ENCODE measurements around the gene FBLN7.

FBLN7 gene

DNA sequence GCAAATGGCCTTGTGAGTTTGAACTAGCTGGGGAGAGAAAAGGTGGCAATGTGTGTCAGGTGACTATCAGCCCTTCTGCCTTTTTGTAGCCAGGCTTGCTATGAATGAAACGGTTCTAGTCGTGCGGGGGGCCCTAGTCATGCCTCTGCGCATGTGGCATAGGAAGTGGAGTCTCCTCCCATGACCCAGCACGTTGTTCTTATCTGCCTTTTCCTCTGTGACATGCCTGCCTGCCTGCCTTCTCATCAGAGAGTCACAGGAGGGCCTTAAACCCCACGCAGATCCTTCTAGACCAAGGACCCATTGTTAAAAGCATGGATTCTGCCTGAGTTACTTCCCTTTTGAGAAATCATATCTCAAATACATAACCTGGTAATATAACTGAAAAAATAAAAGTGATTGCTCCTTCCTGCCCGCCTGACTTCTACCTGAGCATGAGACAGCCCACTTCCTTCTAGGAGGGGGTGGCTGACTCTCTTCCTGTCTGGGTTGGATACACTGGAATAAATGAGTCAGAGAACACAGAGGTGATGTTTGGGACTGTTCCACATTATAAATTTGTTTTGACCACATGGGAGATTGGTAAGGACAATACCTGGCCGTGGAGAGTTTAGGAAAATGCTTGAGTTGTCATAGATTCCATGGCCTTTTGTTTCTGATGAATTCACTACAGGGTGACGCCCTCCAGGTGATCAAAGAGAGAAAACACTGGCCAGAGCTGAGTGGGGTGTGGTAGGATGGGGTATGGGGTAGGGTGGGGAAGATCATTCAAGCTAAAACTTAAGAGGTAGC lies 49.8 kb downstream of the FBLN7 start:
- H3K27ac ChIP-seq: no peak overlapping the region
- TF ChIP-seq ZFX (IDR thresholded peaks at IDR 0.05; ENCODE audit: borderline replicate concordance): no peak
- TF ChIP-seq, protein P1, sequence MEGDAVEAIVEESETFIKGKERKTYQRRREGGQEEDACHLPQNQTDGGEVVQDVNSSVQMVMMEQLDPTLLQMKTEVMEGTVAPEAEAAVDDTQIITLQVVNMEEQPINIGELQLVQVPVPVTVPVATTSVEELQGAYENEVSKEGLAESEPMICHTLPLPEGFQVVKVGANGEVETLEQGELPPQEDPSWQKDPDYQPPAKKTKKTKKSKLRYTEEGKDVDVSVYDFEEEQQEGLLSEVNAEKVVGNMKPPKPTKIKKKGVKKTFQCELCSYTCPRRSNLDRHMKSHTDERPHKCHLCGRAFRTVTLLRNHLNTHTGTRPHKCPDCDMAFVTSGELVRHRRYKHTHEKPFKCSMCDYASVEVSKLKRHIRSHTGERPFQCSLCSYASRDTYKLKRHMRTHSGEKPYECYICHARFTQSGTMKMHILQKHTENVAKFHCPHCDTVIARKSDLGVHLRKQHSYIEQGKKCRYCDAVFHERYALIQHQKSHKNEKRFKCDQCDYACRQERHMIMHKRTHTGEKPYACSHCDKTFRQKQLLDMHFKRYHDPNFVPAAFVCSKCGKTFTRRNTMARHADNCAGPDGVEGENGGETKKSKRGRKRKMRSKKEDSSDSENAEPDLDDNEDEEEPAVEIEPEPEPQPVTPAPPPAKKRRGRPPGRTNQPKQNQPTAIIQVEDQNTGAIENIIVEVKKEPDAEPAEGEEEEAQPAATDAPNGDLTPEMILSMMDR (IDR thresholded peaks at IDR 0.05): no peak

DNA sequence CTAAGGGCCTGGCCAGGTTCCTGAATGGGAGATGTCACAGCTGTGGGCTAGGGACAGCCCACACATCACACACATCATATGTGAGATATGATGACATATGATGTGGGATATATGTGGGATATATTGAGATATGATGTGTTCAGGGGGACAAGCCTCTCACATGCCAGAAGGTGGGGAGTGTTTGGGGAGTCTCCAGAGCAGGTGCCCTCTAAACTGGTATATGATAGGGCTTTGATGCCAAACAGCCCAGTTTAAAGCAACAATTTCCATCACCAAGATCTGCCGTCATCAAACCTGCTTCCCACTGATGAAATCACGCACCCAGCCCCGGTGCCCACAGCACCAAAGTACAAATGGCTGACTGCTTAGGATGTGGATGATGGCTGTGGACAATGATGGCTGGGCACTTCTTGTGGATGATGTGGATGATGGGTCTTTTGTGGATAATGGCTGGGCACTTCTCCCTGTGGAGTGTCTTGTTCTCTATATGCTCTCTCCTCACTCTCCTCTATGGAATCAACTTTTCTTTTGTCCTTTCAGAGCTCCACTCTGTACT lies 50.9 kb downstream of the FBLN7 start:
- H3K27ac ChIP-seq: no peak overlapping the region
- TF ChIP-seq, protein P1 (IDR thresholded peaks at IDR 0.05): no peak
- TF ChIP-seq ZFX (IDR thresholded peaks at IDR 0.05; ENCODE audit: borderline replicate concordance): no peak

DNA sequence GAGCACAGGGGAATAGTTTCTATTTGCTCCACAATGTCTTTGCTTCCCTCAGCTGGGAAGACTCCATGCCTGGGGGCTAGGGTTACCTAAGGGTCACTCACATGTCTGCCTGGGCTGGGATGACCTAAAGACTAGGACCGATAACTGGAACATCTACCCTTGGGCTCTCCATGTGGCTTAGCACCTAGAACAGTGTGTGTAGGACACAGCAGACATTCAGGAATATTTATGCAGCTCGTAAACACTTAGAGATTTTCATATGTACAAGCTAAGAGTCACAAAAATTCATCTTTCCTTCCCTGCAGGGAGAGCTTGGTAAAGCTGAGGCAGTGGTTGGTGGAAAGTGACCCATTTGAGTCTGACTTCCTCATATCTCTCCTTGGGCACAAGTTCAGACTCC lies 55.8 kb downstream of the FBLN7 start:
- TF ChIP-seq, protein P1 (IDR thresholded peaks at IDR 0.05): no peak
- TF ChIP-seq ZFX (IDR thresholded peaks at IDR 0.05; ENCODE audit: borderline replicate concordance): no peak
- H3K27ac ChIP-seq: no peak overlapping the region

DNA sequence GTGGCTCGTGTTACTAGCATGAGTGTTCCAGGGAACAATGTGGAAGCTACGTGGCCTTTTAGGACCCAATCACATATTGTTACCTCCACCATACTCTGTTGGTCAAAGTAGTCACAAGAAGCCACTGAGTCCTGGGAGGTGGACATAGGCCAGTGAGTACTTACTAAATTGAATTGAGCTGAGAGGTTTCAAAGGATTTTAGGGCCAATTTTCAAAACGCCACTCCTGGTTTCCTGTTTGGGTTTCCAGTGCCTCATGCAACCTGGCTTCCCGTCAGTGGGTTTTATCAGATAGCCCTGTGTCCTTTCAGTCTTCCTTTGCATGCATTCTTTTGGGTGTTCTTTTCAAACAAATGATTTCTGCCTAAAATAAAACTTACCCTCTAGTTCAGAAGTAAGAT lies 56.3 kb downstream of the FBLN7 start:
- H3K27ac ChIP-seq: no peak overlapping the region

DNA sequence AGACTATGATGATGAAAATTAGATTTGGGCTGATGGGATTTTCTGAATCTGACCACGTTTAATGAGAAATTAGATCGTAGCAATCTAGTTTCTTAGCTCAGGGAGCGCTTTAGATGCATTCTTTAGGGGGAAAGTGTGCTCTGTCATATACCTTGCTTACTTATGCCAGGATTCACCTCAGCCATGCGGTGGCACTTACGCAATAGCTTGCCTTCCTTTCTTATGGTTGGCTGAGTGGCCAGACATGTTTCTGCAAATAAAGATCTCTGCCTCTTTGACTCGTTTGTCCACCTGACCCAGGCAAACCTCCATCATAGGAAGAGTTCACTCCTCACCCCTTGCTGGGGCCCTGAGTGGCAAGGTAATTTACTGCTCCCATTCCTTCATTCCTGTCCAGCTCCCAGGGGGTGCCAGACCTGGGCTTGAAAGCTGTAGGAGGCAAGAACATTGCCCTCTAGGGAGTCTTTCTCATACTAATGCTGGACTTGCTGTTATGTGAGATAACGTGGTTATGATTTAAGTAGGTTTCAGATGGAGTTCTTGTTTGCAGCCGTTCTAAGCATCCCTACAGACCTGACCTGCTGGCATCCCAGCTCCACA lies 57.1 kb downstream of the FBLN7 start:
- no peak overlapping the region for H3K27ac ChIP-seq
- TF ChIP-seq, protein P1 (IDR thresholded peaks at IDR 0.05): no peak
- no peak for TF ChIP-seq ZFX (IDR thresholded peaks at IDR 0.05; ENCODE audit: borderline replicate concordance)

More for the DNA sequence above, 56.3 kb downstream of the FBLN7 start:
- no peak for TF ChIP-seq ZFX (IDR thresholded peaks at IDR 0.05; ENCODE audit: borderline replicate concordance)
- TF ChIP-seq, protein P1 (IDR thresholded peaks at IDR 0.05): no peak

DNA sequence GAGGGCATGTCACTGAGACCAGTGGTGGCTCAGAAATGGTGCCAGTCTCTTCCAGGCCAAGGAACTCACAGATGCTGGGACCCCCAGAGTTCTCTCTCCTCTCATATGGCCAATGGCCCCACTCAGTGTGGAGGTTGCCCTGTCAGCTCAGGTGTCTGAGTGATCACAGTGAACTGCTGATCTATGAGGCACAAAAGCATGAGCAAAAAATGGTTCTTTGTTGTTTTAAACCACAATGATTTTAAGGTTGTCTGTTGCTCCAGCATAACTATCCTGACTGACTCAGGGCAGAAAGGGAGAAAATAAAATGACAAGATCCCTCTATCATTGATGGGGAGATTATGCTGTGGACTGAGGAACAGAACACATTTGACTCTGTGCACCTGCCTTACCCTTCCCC lies 57.8 kb downstream of the FBLN7 start:
- H3K27ac ChIP-seq: no peak overlapping the region
- TF ChIP-seq ZFX (IDR thresholded peaks at IDR 0.05; ENCODE audit: borderline replicate concordance): no peak
- TF ChIP-seq, protein P1 (IDR thresholded peaks at IDR 0.05): no peak

DNA sequence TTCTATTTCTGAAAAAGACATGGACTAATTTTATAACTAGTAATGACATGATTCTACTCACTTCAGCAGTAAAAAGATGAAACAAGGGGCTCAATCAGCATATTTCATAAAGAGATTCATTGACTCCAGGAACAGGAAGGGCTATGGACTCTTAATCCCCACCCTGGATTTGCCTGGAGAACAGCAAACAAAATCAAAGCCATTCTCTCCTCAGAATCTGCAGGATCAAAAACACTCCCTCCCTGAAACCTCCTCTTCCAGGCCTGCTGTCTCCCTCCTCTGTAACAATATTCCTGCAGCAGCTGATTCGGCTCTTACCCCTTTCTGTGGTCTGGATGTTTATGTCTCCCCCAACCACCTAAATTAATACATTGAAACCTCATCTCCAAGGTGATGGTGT lies 59.7 kb downstream of the FBLN7 start:
- H3K27ac ChIP-seq: no peak overlapping the region

More for the DNA sequence above, 59.7 kb downstream of the FBLN7 start:
- TF ChIP-seq, protein P1 (IDR thresholded peaks at IDR 0.05): no peak
- TF ChIP-seq ZFX (IDR thresholded peaks at IDR 0.05; ENCODE audit: borderline replicate concordance): no peak

All from 22Rv1 (cell line).